Left ventricle myocardium inferior (tissue), 1 donor: ENCODE results near the gene CAMK2N2. TPM values are rescaled to one million over a fixed set of nuclear protein-coding genes. Genes with fewer than 3 reads are reported as not detected.

Experiments used
- DNase-seq: peaks from one replicate; pipeline ENCODE4 v3.0.0-alpha.2; 2020
- H3K27ac ChIP-seq: fragments of 200-600 bp; replicated peaks from 2 replicates; pipeline ENCODE4 v1.8.0; 2021
- H3K27me3 ChIP-seq: fragments of 200-600 bp; 2 replicates; pipeline ENCODE4 v1.8.0; 2021; ENCODE audit warnings: low read depth
- H3K36me3 ChIP-seq: fragments of 200-600 bp; 2 replicates; pipeline ENCODE4 v1.8.0; 2021
- H3K4me1 ChIP-seq: fragments of 200-600 bp; 2 replicates; pipeline ENCODE4 v1.8.0; 2021
- H3K4me3 ChIP-seq: fragments of 200-600 bp; 2 replicates; pipeline ENCODE4 v1.8.0; 2021; ENCODE audit warnings: mild to moderate bottlenecking, moderate library complexity
- H3K9me3 ChIP-seq: fragments of 200-600 bp; replicated peaks from 2 replicates; pipeline ENCODE4 v1.8.0; 2021
- intact Hi-C: fragments of 100-400 bp; cut with micrococcal nuclease; formaldehyde crosslinking; loops from one replicate; pipeline ENCODE4 v1.11.0; 2022
- total RNA-seq: library from RNA; stranded (reverse); fragmentation: NEBNext Ultra II Directional; extraction: Animal tissue kit (Norgen Biotek cat#: 25700); gene quantifications from one replicate; pipeline ENCODE4 v1.2.1, GENCODE V29; 2021
- TF ChIP-seq, protein P1 (sequence below): fragments of 200-600 bp; IDR thresholded peaks from 2 replicates; pipeline ENCODE4 v1.8.0; 2021; ENCODE audit warnings: antibody characterized with exemption, mild to moderate bottlenecking, borderline replicate concordance
- donor health status: DM: no; HTN: yes; CAD: no; lungs with severe emphysema.

Gene CAMK2N2
- total RNA-seq, 1 donor from 2014 or later, result 0.16 TPM

GRCh38 chr3:184241447-184242296 is 19.7 kb downstream of the CAMK2N2 start:
- peaks cover 8% of the 10 kb centered on the region for H3K4me1 ChIP-seq
- peak; percentile 45 for DNase-seq
- intact Hi-C loops, result loop anchor here (10.0 kb wide), 1 partner anchor 57 kb away; the partner anchor contains the start of gene ABCF3

DNA sequence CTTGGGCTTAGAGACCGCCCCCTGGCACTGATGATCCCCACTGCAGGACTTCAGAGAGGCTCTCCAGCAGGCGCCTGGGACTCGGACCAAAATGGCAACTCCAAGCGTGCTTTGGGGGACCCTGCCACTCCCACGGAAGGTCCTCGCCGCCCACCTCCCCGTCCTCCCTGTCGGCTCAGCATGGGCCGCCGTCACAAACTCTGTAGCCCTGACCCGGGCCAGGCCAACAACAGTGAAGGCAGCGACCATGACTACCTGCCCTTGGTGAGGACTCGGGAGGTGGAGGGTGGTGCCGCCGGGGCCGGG is 20.3 kb downstream of the CAMK2N2 start:
- intact Hi-C loops, result loop anchor here (10.0 kb wide), 1 partner anchor 56 kb away; the partner anchor contains the start of gene ABCF3
- peaks cover 22% of the 10 kb centered on the region for H3K27me3 ChIP-seq

More at GRCh38 chr3:184241447-184242296, 19.7 kb downstream of the CAMK2N2 start:
- TF ChIP-seq, protein P1, sequence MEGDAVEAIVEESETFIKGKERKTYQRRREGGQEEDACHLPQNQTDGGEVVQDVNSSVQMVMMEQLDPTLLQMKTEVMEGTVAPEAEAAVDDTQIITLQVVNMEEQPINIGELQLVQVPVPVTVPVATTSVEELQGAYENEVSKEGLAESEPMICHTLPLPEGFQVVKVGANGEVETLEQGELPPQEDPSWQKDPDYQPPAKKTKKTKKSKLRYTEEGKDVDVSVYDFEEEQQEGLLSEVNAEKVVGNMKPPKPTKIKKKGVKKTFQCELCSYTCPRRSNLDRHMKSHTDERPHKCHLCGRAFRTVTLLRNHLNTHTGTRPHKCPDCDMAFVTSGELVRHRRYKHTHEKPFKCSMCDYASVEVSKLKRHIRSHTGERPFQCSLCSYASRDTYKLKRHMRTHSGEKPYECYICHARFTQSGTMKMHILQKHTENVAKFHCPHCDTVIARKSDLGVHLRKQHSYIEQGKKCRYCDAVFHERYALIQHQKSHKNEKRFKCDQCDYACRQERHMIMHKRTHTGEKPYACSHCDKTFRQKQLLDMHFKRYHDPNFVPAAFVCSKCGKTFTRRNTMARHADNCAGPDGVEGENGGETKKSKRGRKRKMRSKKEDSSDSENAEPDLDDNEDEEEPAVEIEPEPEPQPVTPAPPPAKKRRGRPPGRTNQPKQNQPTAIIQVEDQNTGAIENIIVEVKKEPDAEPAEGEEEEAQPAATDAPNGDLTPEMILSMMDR, result peak; percentile 65
- H3K36me3 ChIP-seq, result peaks cover 37% of the 10 kb centered on the region
- no peaks in the 10 kb centered on the region for H3K9me3 ChIP-seq
- H3K27me3 ChIP-seq, result peaks cover 16% of the 10 kb centered on the region
- peak overlapping the region; percentile 19 for H3K4me3 ChIP-seq
- H3K27ac ChIP-seq, result no peak overlapping the region

GRCh38 chr3:184240384-184241140 is 20.8 kb downstream of the CAMK2N2 start:
- no peak overlapping the region for H3K4me3 ChIP-seq
- DNase-seq, result no peak
- TF ChIP-seq, protein P1, result no peak
- peaks cover 36% of the 10 kb centered on the region for H3K36me3 ChIP-seq
- H3K27ac ChIP-seq, result no peak overlapping the region
- no peaks in the 10 kb centered on the region for H3K9me3 ChIP-seq
- intact Hi-C loops, result loop anchor here (10.0 kb wide), 1 partner anchor 56 kb away; the partner anchor contains the start of gene ABCF3
- peaks cover 8% of the 10 kb centered on the region for H3K4me1 ChIP-seq
- H3K27me3 ChIP-seq, result peaks cover 25% of the 10 kb centered on the region

More for the DNA sequence above, 20.3 kb downstream of the CAMK2N2 start:
- Histone ChIP-seq H3K4me3 (no peak overlapping the region), H3K27ac (no peak overlapping the region), H3K9me3 (no peaks in the 10 kb centered on the region), H3K36me3 (peaks cover 37% of the 10 kb centered on the region), H3K4me1 (peaks cover 8% of the 10 kb centered on the region)
- DNase-seq, result no peak
- TF ChIP-seq, protein P1, result no peak

GRCh38 chr3:184239708-184240107 is 21.6 kb downstream of the CAMK2N2 start:
- H3K4me1 ChIP-seq, result peaks cover 8% of the 10 kb centered on the region
- H3K4me3 ChIP-seq, result no peak overlapping the region
- H3K9me3 ChIP-seq, result no peaks in the 10 kb centered on the region
- intact Hi-C loops, result loop anchor here (10.0 kb wide), 1 partner anchor 55 kb away; the partner anchor contains the start of gene ABCF3
- peaks cover 27% of the 10 kb centered on the region for H3K36me3 ChIP-seq
- no peak overlapping the region for H3K27ac ChIP-seq
- DNase-seq, result no peak
- TF ChIP-seq, protein P1, result no peak
- peaks cover 31% of the 10 kb centered on the region for H3K27me3 ChIP-seq

- H3K4me3 ChIP-seq, result no peak overlapping the region
- no peak for DNase-seq
- H3K9me3 ChIP-seq, result no peaks in the 10 kb centered on the region
- TF ChIP-seq, protein P1, result no peak
- intact Hi-C loops, result no loop called here
- no peak overlapping the region for H3K27ac ChIP-seq
- peaks cover 36% of the 10 kb centered on the region for H3K27me3 ChIP-seq
- peaks cover 8% of the 10 kb centered on the region for H3K4me1 ChIP-seq
- peaks cover 23% of the 10 kb centered on the region for H3K36me3 ChIP-seq
Measured at GRCh38 chr3:184239221-184239620, 22.1 kb downstream of the CAMK2N2 start.
